ENCODE results near the gene NUP98. TPM values are rescaled to one million over a fixed set of nuclear protein-coding genes. Genes with fewer than 3 reads are reported as not detected.

The NUP98 gene
- polyA plus RNA-seq, 2 of the 4 experiments (the other 2 are of a cell fraction) = 54.2 to 121 TPM

- WGBS (ENCODE audit: missing lambda C conversion rate) = 94% methylated on average over 4 of the region's 4 CpGs
- H3K4me2 ChIP-seq = no peak overlapping the region
- no peak overlapping the region for H3K27ac ChIP-seq
- ChIA-PET POLR2A (interaction anchor here (1.4 kb wide), 1 partner anchor 14 kb away, joined by 5 read pairs; the partner anchor contains the start of gene NUP98), CTCF (interaction anchor here (0.6 to 1.4 kb wide), 3 partner anchors 10 to 27 kb away, joined by 3 to 4 read pairs (median 4); no protein-coding TSS in a partner anchor)
- no peak for TF ChIP-seq HOXB5 (CRISPR knock-in tag; IDR thresholded peaks at IDR 0.05)
- no peak for TF ChIP-seq TFCP2L1 (CRISPR knock-in tag; IDR thresholded peaks at IDR 0.05)
- TF ChIP-seq RCOR1 (IDR thresholded peaks at IDR 0.05; ENCODE audit: low read depth, low read length) = no peak
- TF ChIP-seq JUNB (IDR thresholded peaks at IDR 0.05) = no peak
- no peak for TF ChIP-seq MAZ (IDR thresholded peaks at IDR 0.05; ENCODE audit: borderline replicate concordance, low read depth, low read length)
- TF ChIP-seq CHD4 (IDR thresholded peaks at IDR 0.05; ENCODE audit: borderline replicate concordance) = no peak
- TF ChIP-seq CTCF (IDR thresholded peaks at IDR 0.05) = no peak
- TF ChIP-seq CBX2 (IDR thresholded peaks at IDR 0.05; ENCODE audit: borderline replicate concordance, low read depth) = no peak
- no peak for TF ChIP-seq HOXB13 (CRISPR knock-in tag; IDR thresholded peaks at IDR 0.05; ENCODE audit: low read depth)
- TF ChIP-seq RFX5 (IDR thresholded peaks at IDR 0.05) = no peak
- no peak for TF ChIP-seq EP300 (IDR thresholded peaks at IDR 0.05)
- no peak for TF ChIP-seq ZFP36 (IDR thresholded peaks at IDR 0.05; ENCODE audit: borderline replicate concordance, partially characterized antibody)
- no peak for TF ChIP-seq CBX8 (IDR thresholded peaks at IDR 0.05)
- TF ChIP-seq KDM1A (IDR thresholded peaks at IDR 0.05; ENCODE audit: low read depth) = no peak
- no peak for TF ChIP-seq HOXA7 (CRISPR knock-in tag; IDR thresholded peaks at IDR 0.05)
- TF ChIP-seq PHF8 (IDR thresholded peaks at IDR 0.05; ENCODE audit: borderline replicate concordance, low read depth) = no peak
- TF ChIP-seq ZSCAN20 (CRISPR knock-in tag; IDR thresholded peaks at IDR 0.05) = no peak
- no peak for TF ChIP-seq USF2 (IDR thresholded peaks at IDR 0.05)
- TF ChIP-seq SMC3 (IDR thresholded peaks at IDR 0.05) = no peak
- no peak for FAIRE-seq
- ATAC-seq = no peak
- peaks cover 20% of the 10 kb centered on the region for H3K4me1 ChIP-seq
- no peak overlapping the region for H3K4me3 ChIP-seq
- H3K9me3 ChIP-seq = no peaks in the 10 kb centered on the region
- no peak for DNase-seq (ENCODE audit: low read depth in 1 of 2, low spot score in 1 of 2)
Observed at GRCh38 chr11:3783611-3784010, 13.7 kb downstream of the NUP98 start.

GRCh38 chr11:3782963-3783362, 14.4 kb downstream of the NUP98 start:
- Histone ChIP-seq H3K27ac (no peak overlapping the region), H3K4me2 (no peak overlapping the region), H3K4me1 (peaks cover 20% of the 10 kb centered on the region), H3K9me3 (no peaks in the 10 kb centered on the region), H3K4me3 (no peak overlapping the region)
- POLR2A ChIA-PET = interaction anchor here (1.4 kb wide), 1 partner anchor 15 kb away, joined by 5 read pairs; the partner anchor contains the start of gene NUP98
- TF ChIP-seq USF2 (IDR thresholded peaks at IDR 0.05) (no peak), PHF8 (IDR thresholded peaks at IDR 0.05; ENCODE audit: borderline replicate concordance, low read depth) (no peak), MAFK (IDR thresholded peaks at IDR 0.05; ENCODE audit: partially characterized antibody) (no peak), BHLHE40 (IDR thresholded peaks at IDR 0.05; ENCODE audit: low read depth, low read length) (no peak), POLR2A (IDR thresholded peaks at IDR 0.05; ENCODE audit: low read length) (no peak), FOXS1 (CRISPR knock-in tag; IDR thresholded peaks at IDR 0.05) (no peak), EHMT2 (IDR thresholded peaks at IDR 0.05; ENCODE audit: low read depth) (no peak), NPAS2 (CRISPR knock-in tag; IDR thresholded peaks at IDR 0.05; ENCODE audit: borderline replicate concordance) (no peak), ELK1 (IDR thresholded peaks at IDR 0.05; ENCODE audit: low read depth, low read length) (no peak), RCOR1 (IDR thresholded peaks at IDR 0.05; ENCODE audit: low read depth, low read length) (no peak), FOSL2 (IDR thresholded peaks at IDR 0.05) (no peak), FOSL2 (CRISPR knock-in tag; IDR thresholded peaks at IDR 0.05) (no peak), BCL3 (IDR thresholded peaks at IDR 0.05) (no peak), TP53 (CRISPR knock-in tag; IDR thresholded peaks at IDR 0.05) (no peak), ZC3H11A (IDR thresholded peaks at IDR 0.05) (no peak), HMGXB4 (CRISPR knock-in tag; IDR thresholded peaks at IDR 0.05; ENCODE audit: borderline replicate concordance) (no peak), CBX8 (IDR thresholded peaks at IDR 0.05) (no peak)
- CTCF ChIA-PET = interaction anchor here (1.0 kb wide), 1 partner anchor 25 kb away, joined by 4 read pairs; the partner anchor contains the start of gene PGAP2
- ATAC-seq = no peak
- no peak for FAIRE-seq
- 93% methylated on average over 5 of the region's 5 CpGs for WGBS (ENCODE audit: missing lambda C conversion rate)
- no peak for DNase-seq (ENCODE audit: low read depth in 1 of 2, low spot score in 1 of 2)

All from A549 (cell line).